Measurements from ENCODE around the gene TRA2B. TPM values are rescaled to one million over a fixed set of nuclear protein-coding genes. Genes with fewer than 3 reads are reported as not detected.

Gene TRA2B
- total RNA-seq, 4 donors from 2014 or later, result 73.8 to 164 (median 85.1) TPM

DNA sequence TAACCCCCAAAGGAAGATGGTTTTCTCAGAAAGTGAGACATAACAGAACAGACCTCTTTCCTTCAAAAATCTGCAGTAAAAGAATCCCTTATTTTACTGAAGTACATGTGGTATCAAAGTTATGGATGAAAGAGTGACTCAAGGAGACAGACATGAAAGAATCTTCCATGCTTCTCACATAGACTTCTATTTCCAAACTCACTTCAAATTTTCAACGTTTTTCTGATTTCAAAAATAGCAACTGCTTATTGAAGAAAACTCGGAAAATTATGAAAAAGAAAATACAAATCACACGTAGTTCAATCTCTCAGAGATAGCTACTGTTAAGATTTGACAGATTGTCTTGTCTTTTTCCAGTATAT is 39.8 kb upstream of the TRA2B start:
- H3K27ac ChIP-seq (replicated peaks in 1 of 4), result no peak overlapping the region
- WGBS, result 52% methylated on average over 3 of the region's 3 CpGs
- DNase-seq (ENCODE audit: extremely low spot score), result no peak
- H3K27me3 ChIP-seq, result no peaks in the 10 kb centered on the region
- no peak for TF ChIP-seq POLR2A (IDR thresholded peaks at IDR 0.05; ENCODE audit: low read depth)
- TF ChIP-seq POLR2AphosphoS5 (IDR thresholded peaks at IDR 0.05), result no peak
- TF ChIP-seq, protein P1, sequence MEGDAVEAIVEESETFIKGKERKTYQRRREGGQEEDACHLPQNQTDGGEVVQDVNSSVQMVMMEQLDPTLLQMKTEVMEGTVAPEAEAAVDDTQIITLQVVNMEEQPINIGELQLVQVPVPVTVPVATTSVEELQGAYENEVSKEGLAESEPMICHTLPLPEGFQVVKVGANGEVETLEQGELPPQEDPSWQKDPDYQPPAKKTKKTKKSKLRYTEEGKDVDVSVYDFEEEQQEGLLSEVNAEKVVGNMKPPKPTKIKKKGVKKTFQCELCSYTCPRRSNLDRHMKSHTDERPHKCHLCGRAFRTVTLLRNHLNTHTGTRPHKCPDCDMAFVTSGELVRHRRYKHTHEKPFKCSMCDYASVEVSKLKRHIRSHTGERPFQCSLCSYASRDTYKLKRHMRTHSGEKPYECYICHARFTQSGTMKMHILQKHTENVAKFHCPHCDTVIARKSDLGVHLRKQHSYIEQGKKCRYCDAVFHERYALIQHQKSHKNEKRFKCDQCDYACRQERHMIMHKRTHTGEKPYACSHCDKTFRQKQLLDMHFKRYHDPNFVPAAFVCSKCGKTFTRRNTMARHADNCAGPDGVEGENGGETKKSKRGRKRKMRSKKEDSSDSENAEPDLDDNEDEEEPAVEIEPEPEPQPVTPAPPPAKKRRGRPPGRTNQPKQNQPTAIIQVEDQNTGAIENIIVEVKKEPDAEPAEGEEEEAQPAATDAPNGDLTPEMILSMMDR (IDR thresholded peaks at IDR 0.05), result no peak
- no peak for TF ChIP-seq EP300 (IDR thresholded peaks at IDR 0.05)
- H3K4me1 ChIP-seq, result no peaks in the 10 kb centered on the region
- intact Hi-C loops (cut with DNase I), result no loop called here
- no peaks in the 10 kb centered on the region for H3K36me3 ChIP-seq
- H3K4me3 ChIP-seq, result no peak overlapping the region
- no peaks in the 10 kb centered on the region for H3K9me3 ChIP-seq

DNA sequence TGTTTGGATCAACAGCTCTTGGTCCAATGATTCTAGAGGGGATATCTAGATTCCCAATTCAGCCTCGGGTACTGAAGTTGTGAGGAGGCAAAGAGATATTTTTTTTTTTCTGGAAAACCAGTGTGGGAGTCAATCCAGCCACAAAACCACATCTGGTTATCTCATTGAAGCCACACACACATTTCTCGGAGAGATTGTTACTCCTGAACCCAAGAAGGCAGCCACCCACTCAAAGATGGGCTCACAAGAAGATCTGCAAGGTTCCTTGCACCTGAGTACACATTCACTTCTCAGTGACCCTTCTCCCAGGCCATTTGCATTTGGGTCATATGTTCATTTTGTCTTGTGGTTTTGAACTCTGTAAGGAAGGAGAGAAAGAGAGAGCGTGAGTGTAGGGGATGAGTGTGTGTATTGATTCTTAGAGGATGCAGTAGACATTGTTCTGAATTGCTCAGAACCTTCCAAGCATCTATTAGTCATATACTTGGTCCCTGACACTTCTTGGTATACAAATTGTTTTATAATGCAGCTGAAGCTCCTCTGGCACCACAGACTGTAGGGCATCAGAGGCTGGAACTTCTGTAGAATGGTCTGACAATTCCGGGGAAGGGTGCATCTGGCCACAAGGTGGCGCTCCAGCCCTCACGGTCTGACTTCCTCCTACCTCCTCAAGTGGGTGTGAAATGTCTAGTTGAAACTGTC is 39.3 kb upstream of the TRA2B start:
- Histone ChIP-seq H3K4me3 (no peak overlapping the region), H3K27ac (replicated peaks in 1 of 4) (no peak overlapping the region), H3K9me3 (no peaks in the 10 kb centered on the region), H3K27me3 (no peaks in the 10 kb centered on the region), H3K4me1 (no peaks in the 10 kb centered on the region), H3K36me3 (no peaks in the 10 kb centered on the region)
- WGBS, result 43% methylated on average over 6 of the region's 6 CpGs
- intact Hi-C loops (cut with DNase I), result no loop called here
- TF ChIP-seq, protein P1 (IDR thresholded peaks at IDR 0.05), result peak; percentile 73 to 90 (median 82)
- no peak for TF ChIP-seq POLR2A (IDR thresholded peaks at IDR 0.05; ENCODE audit: low read depth)
- DNase-seq (ENCODE audit: extremely low spot score), result peak; percentile 94

DNA sequence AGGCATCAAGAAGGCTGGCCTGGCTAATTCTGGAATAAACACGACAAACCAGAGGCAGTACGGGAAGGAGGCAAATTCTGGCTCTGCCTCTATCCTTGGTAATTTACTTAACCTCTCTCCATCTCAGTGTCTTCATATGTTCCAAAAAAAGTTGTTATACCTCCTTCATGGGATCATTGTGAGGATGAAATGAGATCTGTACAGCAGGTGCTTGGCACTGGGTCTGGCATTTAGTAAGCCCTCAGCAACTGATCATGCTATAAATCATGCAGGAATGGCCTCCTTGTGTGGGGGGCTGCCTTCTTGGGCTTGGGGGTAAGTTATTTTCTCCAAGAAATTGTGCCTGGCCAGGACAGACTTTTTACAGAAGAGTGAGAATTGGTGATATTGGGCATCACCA is 38.3 kb upstream of the TRA2B start:
- Histone ChIP-seq H3K4me3 (no peak overlapping the region), H3K27ac (replicated peaks in 1 of 4) (no peak overlapping the region), H3K36me3 (no peaks in the 10 kb centered on the region), H3K4me1 (no peaks in the 10 kb centered on the region), H3K9me3 (no peaks in the 10 kb centered on the region), H3K27me3 (no peaks in the 10 kb centered on the region)
- DNase-seq (ENCODE audit: extremely low spot score), result no peak
- no peak for TF ChIP-seq POLR2AphosphoS5 (IDR thresholded peaks at IDR 0.05)
- no peak for TF ChIP-seq EP300 (IDR thresholded peaks at IDR 0.05)
- TF ChIP-seq, protein P1 (IDR thresholded peaks at IDR 0.05), result no peak
- no peak for TF ChIP-seq POLR2A (IDR thresholded peaks at IDR 0.05; ENCODE audit: low read depth)
- WGBS, result 90% methylated on average over 2 of the region's 2 CpGs
- intact Hi-C loops (cut with DNase I), result no loop called here

- TF ChIP-seq POLR2A (IDR thresholded peaks at IDR 0.05; ENCODE audit: low read depth) (no peak), POLR2AphosphoS5 (IDR thresholded peaks at IDR 0.05) (no peak), EP300 (IDR thresholded peaks at IDR 0.05) (no peak)
- TF ChIP-seq, protein P1 (IDR thresholded peaks at IDR 0.05), result no peak
- no peaks in the 10 kb centered on the region for H3K9me3 ChIP-seq
- H3K36me3 ChIP-seq, result no peaks in the 10 kb centered on the region
- H3K27ac ChIP-seq (replicated peaks in 1 of 4), result no peak overlapping the region
- H3K4me1 ChIP-seq, result no peaks in the 10 kb centered on the region
- H3K27me3 ChIP-seq, result no peaks in the 10 kb centered on the region
- no peak for DNase-seq (ENCODE audit: extremely low spot score)
- 90% methylated on average over 18 of the region's 18 CpGs for WGBS
- H3K4me3 ChIP-seq, result no peak overlapping the region
- intact Hi-C loops (cut with DNase I), result no loop called here
Measured at GRCh38 chr3:185971579-185971978, 33.8 kb upstream of the TRA2B start.

DNA sequence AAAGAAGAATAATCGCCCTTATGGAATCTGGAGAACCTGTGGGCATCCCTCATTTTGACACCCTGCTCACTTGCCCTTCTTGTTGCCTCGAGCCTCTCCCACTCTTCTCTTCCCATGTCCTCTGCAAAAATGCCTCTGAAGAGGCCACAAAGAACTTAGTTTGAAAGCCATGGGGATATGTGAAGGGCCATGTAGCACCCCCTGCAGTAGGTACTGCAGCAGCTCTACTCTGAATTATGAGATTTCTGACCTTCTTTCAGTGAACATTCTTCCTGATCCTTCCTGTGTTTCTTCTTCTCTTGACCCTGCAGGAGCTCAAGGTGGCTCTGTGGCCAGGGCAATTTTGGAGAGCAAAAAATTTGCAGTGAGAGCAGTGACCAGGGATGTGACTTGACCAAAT is 30.4 kb upstream of the TRA2B start:
- Histone ChIP-seq H3K4me3 (no peak overlapping the region), H3K27ac (replicated peaks in 1 of 4) (no peak overlapping the region), H3K27me3 (no peaks in the 10 kb centered on the region), H3K4me1 (no peaks in the 10 kb centered on the region), H3K36me3 (no peaks in the 10 kb centered on the region), H3K9me3 (peaks cover 0 to 3% (median 0%) of the 10 kb centered on the region in 4 donors)
- 69% methylated on average over 2 of the region's 2 CpGs for WGBS
- TF ChIP-seq POLR2A (IDR thresholded peaks at IDR 0.05; ENCODE audit: low read depth), result no peak
- TF ChIP-seq POLR2AphosphoS5 (IDR thresholded peaks at IDR 0.05), result no peak
- TF ChIP-seq EP300 (IDR thresholded peaks at IDR 0.05), result no peak
- TF ChIP-seq, protein P1 (IDR thresholded peaks at IDR 0.05), result no peak
- intact Hi-C loops (cut with DNase I), result no loop called here
- DNase-seq (ENCODE audit: extremely low spot score), result no peak
